Mesenchymal stem cell (in vitro differentiated cells and primary cell): Measurements from ENCODE around the gene PRODH2.

Experiments
- DNase-seq: peaks from one replicate; pipeline ENCODE4 v3.0.0-alpha.2; 2013
- H2AFZ ChIP-seq: one replicate; pipeline ENCODE4 v1.6.1; 2013; ENCODE audit warnings: low read depth, mild to moderate bottlenecking, control low read depth, inconsistent platforms, low read length, moderate library complexity
- H2AK5ac ChIP-seq: 2 replicates; pipeline ENCODE4 v1.6.1; 2013; ENCODE audit warnings: low read length, moderate library complexity, mild to moderate bottlenecking, inconsistent platforms; ENCODE audit not compliant: severe bottlenecking
- H2BK120ac ChIP-seq: one replicate; pipeline ENCODE4 v1.6.1; 2013; ENCODE audit warnings: low read depth, mild to moderate bottlenecking, inconsistent platforms, low read length, moderate library complexity
- H2BK12ac ChIP-seq, 2 experiments: one replicate each; pipeline ENCODE4 v1.6.1; 2013; ENCODE audit warnings: inconsistent platforms in 2 of 2, low read length in 2 of 2, mild to moderate bottlenecking in 2 of 2, moderate library complexity in 2 of 2, control low read depth in 1 of 2
- H2BK15ac ChIP-seq: one replicate; pipeline ENCODE4 v1.6.1; 2013; ENCODE audit warnings: mild to moderate bottlenecking, low read depth, inconsistent platforms; ENCODE audit not compliant: poor library complexity, severe bottlenecking
- H2BK5ac ChIP-seq: 2 replicates; pipeline ENCODE4 v1.6.1; 2013; ENCODE audit warnings: low read depth, mild to moderate bottlenecking, low read length, control low read depth, inconsistent platforms; ENCODE audit not compliant: poor library complexity, severe bottlenecking
- H3K14ac ChIP-seq, 2 experiments: one replicate each; pipeline ENCODE4 v1.6.1; 2013; ENCODE audit warnings: inconsistent platforms in 2 of 2, low read length in 2 of 2, control low read depth in 1 of 2, mild to moderate bottlenecking in 1 of 2, moderate library complexity in 1 of 2
- H3K18ac ChIP-seq, 2 experiments: one replicate each; pipeline ENCODE4 v1.6.1; 2013; ENCODE audit warnings: inconsistent platforms in 2 of 2, low read length in 2 of 2, control low read depth in 1 of 2, low read depth in 1 of 2, mild to moderate bottlenecking in 1 of 2
- H3K23ac ChIP-seq, 2 experiments: one replicate each; pipeline ENCODE4 v1.6.1; 2013; ENCODE audit warnings: inconsistent platforms in 2 of 2, low read length in 2 of 2, mild to moderate bottlenecking in 2 of 2, moderate library complexity in 2 of 2, control low read depth in 1 of 2
- H3K27ac ChIP-seq: 2 replicates; pipeline ENCODE4 v1.5.1; 2013; ENCODE audit warnings: mild to moderate bottlenecking, moderate library complexity, low read length, control low read depth, inconsistent platforms; ENCODE audit not compliant: poor library complexity, severe bottlenecking
- H3K27me3 ChIP-seq, 2 experiments: 2 replicates each; pipeline versions ENCODE4 v1.6.1 to v1.7.0; 2013; ENCODE audit warnings: low read length in 2 of 2, mild to moderate bottlenecking in 2 of 2, moderate library complexity in 2 of 2, control low read depth in 1 of 2, inconsistent platforms in 1 of 2; ENCODE audit not compliant: control insufficient read depth in 1 of 2, insufficient read depth in 1 of 2
- H3K36me3 ChIP-seq, 2 experiments: 2 replicates each; pipeline versions ENCODE4 v1.6.1 to v1.7.0; 2013; ENCODE audit warnings: low read length in 2 of 2, control low read depth in 1 of 2, inconsistent platforms in 1 of 2, low read depth in 1 of 2, mild to moderate bottlenecking in 1 of 2; ENCODE audit not compliant: insufficient read depth in 2 of 2, control insufficient read depth in 1 of 2
- H3K4ac ChIP-seq, 2 experiments: one replicate each; pipeline ENCODE4 v1.6.1; 2013; ENCODE audit warnings: inconsistent platforms in 2 of 2, low read length in 2 of 2, mild to moderate bottlenecking in 2 of 2, moderate library complexity in 2 of 2, control low read depth in 1 of 2, low read depth in 1 of 2
- H3K4me1 ChIP-seq: 2 replicates; pipeline ENCODE4 v1.6.1; 2013; ENCODE audit warnings: low read depth, low read length, control low read depth; ENCODE audit not compliant: control insufficient read depth, insufficient read depth
- H3K4me2 ChIP-seq: 2 replicates; pipeline ENCODE4 v1.6.1; 2013; ENCODE audit warnings: low read length, mild to moderate bottlenecking, inconsistent platforms; ENCODE audit not compliant: poor library complexity, severe bottlenecking
- H3K4me3 ChIP-seq, 2 experiments: 2 replicates each; pipeline versions ENCODE4 v1.5.1 to v1.7.0; 2013; ENCODE audit warnings: low read length in 2 of 2, mild to moderate bottlenecking in 2 of 2, control low read depth in 1 of 2, low read depth in 1 of 2; ENCODE audit not compliant: insufficient read depth in 1 of 2
- H3K79me1 ChIP-seq: replicated peaks from 2 replicates; pipeline ENCODE4 v1.6.1; 2013; ENCODE audit warnings: mild to moderate bottlenecking, control low read depth, low read length, inconsistent platforms; ENCODE audit not compliant: poor library complexity, severe bottlenecking
- H3K9ac ChIP-seq: 2 replicates; pipeline ENCODE4 v1.7.0; 2013; ENCODE audit warnings: mild to moderate bottlenecking, low read length, moderate library complexity
- H3K9me3 ChIP-seq: 2 replicates; pipeline ENCODE4 v1.7.0; 2013; ENCODE audit warnings: mild to moderate bottlenecking, low read length; ENCODE audit not compliant: control insufficient read depth
- H4K8ac ChIP-seq: one replicate; pipeline ENCODE4 v1.6.1; 2013; ENCODE audit warnings: inconsistent platforms, mild to moderate bottlenecking, low read length, moderate library complexity
- H4K91ac ChIP-seq: one replicate; pipeline ENCODE4 v1.6.1; 2013; ENCODE audit warnings: mild to moderate bottlenecking, low read length, inconsistent platforms
- WGBS: methylation state at CpG from one replicate; pipeline ENCODE4 v1.1.7; 2013; ENCODE audit warnings: mixed read lengths; 5-methylcytosine and 5-hydroxymethylcytosine counted together

PRODH2 gene

GRCh38 chr19:35776102-35776788, 36.4 kb downstream of the PRODH2 start:
- Histone ChIP-seq H2BK12ac (peak overlapping the region in 1 of 2 experiments; percentile 43), H2AFZ (no peak overlapping the region), H3K14ac (no peak overlapping the region), H4K8ac (peak overlapping the region; percentile 66), H3K27me3 (no peaks in the 10 kb centered on the region), H3K18ac (peak overlapping the region in 1 of 2 experiments; percentile 13), H2BK120ac (no peak overlapping the region), H3K27ac (no peak overlapping the region), H3K79me1 (peaks cover 16% of the 10 kb centered on the region), H3K9me3 (no peaks in the 10 kb centered on the region), H2BK5ac (no peak overlapping the region), H3K4ac (no peak overlapping the region), H2AK5ac (no peak overlapping the region), H2BK15ac (no peak overlapping the region), H3K23ac (no peak overlapping the region), H3K4me2 (peak overlapping the region; percentile 92), H3K36me3 (peaks cover 12 to 25% of the 10 kb centered on the region in 2 experiments), H3K9ac (peak overlapping the region; percentile 76), H3K4me1 (peaks cover 15% of the 10 kb centered on the region), H3K4me3 (peak overlapping the region in 1 of 2 experiments; percentile 79), H4K91ac (peak overlapping the region; percentile 28)
- no peak for DNase-seq
- 64% methylated on average over 12 of the region's 13 CpGs for WGBS

DNA sequence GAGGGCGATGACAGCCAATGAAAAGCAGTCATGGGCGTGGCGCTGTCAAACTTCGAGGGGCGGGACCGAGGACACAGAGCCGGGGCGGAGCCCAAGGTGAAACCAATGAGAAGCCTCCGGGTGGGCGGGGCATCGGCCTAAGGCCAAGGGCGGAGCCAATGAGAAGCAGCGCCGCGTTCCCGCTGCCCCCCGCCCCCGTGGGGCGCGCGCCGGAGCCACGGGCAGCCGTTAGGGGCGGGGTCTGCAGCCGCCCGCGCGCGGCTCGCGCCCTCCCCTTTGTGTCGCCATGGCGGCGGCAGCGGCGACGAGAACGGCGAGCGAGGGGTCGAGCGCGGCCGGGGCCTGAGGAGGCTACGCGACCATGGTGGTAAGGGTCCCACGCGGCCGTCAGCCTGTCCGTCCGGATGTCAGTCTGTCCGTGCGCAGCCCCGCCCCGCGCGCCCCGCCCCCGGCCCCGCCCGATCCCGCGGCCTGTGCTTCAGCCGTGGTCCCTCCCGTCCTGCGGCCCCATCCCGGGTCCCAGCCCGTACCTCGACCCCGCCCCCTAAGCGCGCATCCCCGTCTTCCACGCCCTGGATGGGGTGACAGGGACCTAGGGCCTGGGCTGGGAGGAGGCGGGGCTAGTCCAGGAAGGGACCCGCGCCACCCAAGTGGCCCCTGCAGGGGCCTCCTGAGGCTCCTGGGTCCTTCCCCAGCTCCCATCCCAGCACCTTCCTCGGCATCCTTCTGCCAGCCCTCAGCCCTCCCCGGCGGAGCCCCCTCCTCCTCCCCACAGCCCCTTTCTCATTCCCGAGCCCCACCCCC, 37.1 kb downstream of the PRODH2 start, which contains the start of gene ARHGAP33:
ARHGAP33 (plus strand) TSS at position 267 of the 804 bp plus-strand sequence; CDS start at position 362, 95 bp downstream.
- Histone ChIP-seq H3K36me3 (peaks cover 9 to 17% of the 10 kb centered on the region in 2 experiments), H2AK5ac (no peak within 1 kb of the TSS), H4K8ac (peak within 1 kb of the TSS; percentile 66), H3K27ac (no peak within 1 kb of the TSS), H3K18ac (peak within 1 kb of the TSS in 1 of 2 experiments; percentile 96), H3K4me1 (peaks cover 15% of the 10 kb centered on the region), H3K14ac (peak within 1 kb of the TSS in 1 of 2 experiments; percentile 88), H3K79me1 (peaks cover 16% of the 10 kb centered on the region), H3K4me2 (peak within 1 kb of the TSS; percentile 92), H2BK5ac (no peak within 1 kb of the TSS), H2BK15ac (peak within 1 kb of the TSS; percentile 87), H3K9ac (peak within 1 kb of the TSS; percentile 76), H3K23ac (no peak within 1 kb of the TSS), H4K91ac (peak within 1 kb of the TSS; percentile 28), H3K27me3 (no peaks in the 10 kb centered on the region), H3K9me3 (no peaks in the 10 kb centered on the region), H2BK120ac (no peak within 1 kb of the TSS), H2AFZ (peak within 1 kb of the TSS; percentile 80), H3K4ac (no peak within 1 kb of the TSS), H2BK12ac (peak within 1 kb of the TSS in 1 of 2 experiments; percentile 43), H3K4me3 (peak within 1 kb of the TSS; percentile 79 to 96)
- DNase-seq: peak; percentile 97
- under 1% methylated on average over 26 of the region's 82 CpGs for WGBS

DNA sequence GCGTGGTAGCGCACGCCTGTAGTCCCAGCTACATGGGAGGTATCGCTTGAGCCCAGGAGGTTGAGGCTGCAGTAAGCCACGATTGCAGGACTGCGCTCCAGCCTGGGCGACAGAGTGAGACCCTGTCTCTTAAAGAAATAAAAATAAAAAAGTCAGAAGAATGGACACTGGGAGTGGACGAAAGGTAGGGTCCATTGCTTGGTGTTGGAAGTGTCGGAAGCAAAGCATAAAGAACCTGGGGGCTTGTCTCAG, 37.7 kb downstream of the PRODH2 start:
- H2BK120ac ChIP-seq: no peak overlapping the region
- H3K23ac ChIP-seq: no peak overlapping the region
- H4K8ac ChIP-seq: no peak overlapping the region
- no peak for DNase-seq
- no peaks in the 10 kb centered on the region for H3K27me3 ChIP-seq
- H3K36me3 ChIP-seq: peaks cover 9 to 12% of the 10 kb centered on the region in 2 experiments
- H3K9ac ChIP-seq: peak overlapping the region; percentile 48
- H2AFZ ChIP-seq: no peak overlapping the region
- 52% methylated on average over 9 of the region's 9 CpGs for WGBS
- no peak overlapping the region for H3K4ac ChIP-seq
- H2BK12ac ChIP-seq: no peak overlapping the region
- H3K27ac ChIP-seq: no peak overlapping the region
- no peak overlapping the region for H4K91ac ChIP-seq
- no peak overlapping the region for H2BK15ac ChIP-seq
- H3K4me2 ChIP-seq: peak overlapping the region; percentile 59
- peak overlapping the region in 1 of 2 experiments; percentile 79 for H3K4me3 ChIP-seq
- H3K4me1 ChIP-seq: peaks cover 15% of the 10 kb centered on the region
- H2BK5ac ChIP-seq: no peak overlapping the region
- no peak overlapping the region for H3K14ac ChIP-seq
- no peak overlapping the region for H3K18ac ChIP-seq
- no peaks in the 10 kb centered on the region for H3K9me3 ChIP-seq
- no peak overlapping the region for H2AK5ac ChIP-seq
- H3K79me1 ChIP-seq: peaks cover 16% of the 10 kb centered on the region
